SU-DHL-6 (cell line): ENCODE results near the gene SDC3.

Experiments used
- H2AFZ ChIP-seq: fragments of 200-600 bp; sonication (generic); 2 replicates; pipeline ENCODE4 v1.6.1; 2014; ENCODE audit warnings: low read depth, mild to moderate bottlenecking, moderate library complexity, mixed read lengths, antibody characterized with exemption, low read length; ENCODE audit not compliant: severe bottlenecking
- H3F3A ChIP-seq: fragments of 200-600 bp; shearing (Covaris generic); 2 replicates; pipeline ENCODE4 v1.6.0; 2016; ENCODE audit warnings: antibody characterized with exemption, mild to moderate bottlenecking; ENCODE audit not compliant: insufficient read depth
- H3K27ac ChIP-seq: fragments of 200-600 bp; sonication (generic); 2 replicates; pipeline ENCODE4 v1.5.1; 2016; ENCODE audit warnings: low read depth, mild to moderate bottlenecking, low read length, moderate library complexity, mixed read lengths
- H3K27me3 ChIP-seq: fragments of 200-600 bp; sonication (generic), shearing (Covaris generic); 2 replicates; pipeline ENCODE4 v1.6.0; 2014; ENCODE audit warnings: mild to moderate bottlenecking, low read length
- H3K36me3 ChIP-seq: fragments of 200-600 bp; sonication (generic); 2 replicates; pipeline ENCODE4 v1.6.1; 2014; ENCODE audit warnings: mild to moderate bottlenecking, low read length, mixed read lengths
- H3K4me2 ChIP-seq: fragments of 300-600, 200-600 bp; shearing (Covaris generic), sonication (generic); 2 replicates; pipeline ENCODE4 v1.6.0; 2014; ENCODE audit warnings: low read length, low read depth, mild to moderate bottlenecking; ENCODE audit not compliant: poor library complexity, severe bottlenecking
- H3K4me3 ChIP-seq: fragments of 200-600 bp; sonication (generic); 2 replicates; pipeline ENCODE4 v1.5.1; 2014; ENCODE audit warnings: antibody characterized with exemption, low read length, mild to moderate bottlenecking, mixed read lengths; ENCODE audit not compliant: insufficient read depth, poor library complexity, severe bottlenecking
- H3K79me2 ChIP-seq: fragments of 200-600 bp; sonication (generic); 2 replicates; pipeline ENCODE4 v1.6.1; 2014; ENCODE audit warnings: mild to moderate bottlenecking, low read length, moderate library complexity; ENCODE audit not compliant: insufficient read depth
- H3K9ac ChIP-seq: fragments of 200-600 bp; sonication (generic); 2 replicates; pipeline ENCODE4 v1.7.0; 2014; ENCODE audit warnings: mild to moderate bottlenecking, low read length
- H3K9me2 ChIP-seq: fragments of 200-600 bp; sonication (generic); replicated peaks from 2 replicates; pipeline ENCODE4 v1.6.1; 2014; ENCODE audit warnings: low read length; ENCODE audit not compliant: insufficient read depth
- H3K9me3 ChIP-seq: fragments of 200-600 bp; sonication (generic); 2 replicates; pipeline ENCODE4 v1.6.1; 2014; ENCODE audit warnings: low read length, mixed read lengths; ENCODE audit not compliant: insufficient read depth
- H4K20me1 ChIP-seq: fragments of 200-600 bp; sonication (generic); 2 replicates; pipeline ENCODE4 v1.6.1; 2014; ENCODE audit warnings: low read depth, mild to moderate bottlenecking, antibody characterized with exemption, low read length, moderate library complexity, mixed read lengths
- CTCF ChIP-seq: fragments of 200-600 bp; sonication (generic); IDR thresholded peaks from one replicate; pipeline ENCODE4 v1.5.1; 2017; ENCODE audit warnings: antibody characterized with exemption, mild to moderate bottlenecking, low read length, moderate library complexity; ENCODE audit not compliant: insufficient read depth, poor library complexity, severe bottlenecking
- EZH2phosphoT487 ChIP-seq: fragments of 200-600 bp; sonication (generic), shearing (Covaris generic); conservative IDR thresholded peaks from 2 replicates; pipeline ENCODE4 v1.6.1; 2018; ENCODE audit warnings: mild to moderate bottlenecking, antibody characterized with exemption, low read length, moderate library complexity, mixed read lengths

The SDC3 gene

GRCh38 chr1:30840904-30841598 lies 67.5 kb downstream of the SDC3 start:
- Histone ChIP-seq H3K9me3 (no peaks in the 10 kb centered on the region), H3K9ac (no peak overlapping the region), H3K36me3 (no peaks in the 10 kb centered on the region), H4K20me1 (no peaks in the 10 kb centered on the region), H3F3A (no peaks in the 10 kb centered on the region), H3K9me2 (no peaks in the 10 kb centered on the region), H3K4me3 (no peak overlapping the region), H3K27ac (no peak overlapping the region), H3K27me3 (no peaks in the 10 kb centered on the region), H2AFZ (no peak overlapping the region), H3K4me2 (no peak overlapping the region), H3K79me2 (no peaks in the 10 kb centered on the region)
- TF ChIP-seq CTCF: no peak
- TF ChIP-seq EZH2phosphoT487: no peak

- no peaks in the 10 kb centered on the region for H3K9me2 ChIP-seq
- no peak overlapping the region for H3K9ac ChIP-seq
- H3K9me3 ChIP-seq: no peaks in the 10 kb centered on the region
- no peak overlapping the region for H3K27ac ChIP-seq
- H4K20me1 ChIP-seq: no peaks in the 10 kb centered on the region
- no peak for TF ChIP-seq EZH2phosphoT487
- no peak for TF ChIP-seq CTCF
- no peak overlapping the region for H3K4me3 ChIP-seq
- no peak overlapping the region for H2AFZ ChIP-seq
- no peaks in the 10 kb centered on the region for H3K27me3 ChIP-seq
- no peak overlapping the region for H3K4me2 ChIP-seq
- H3K36me3 ChIP-seq: no peaks in the 10 kb centered on the region
- no peaks in the 10 kb centered on the region for H3K79me2 ChIP-seq
- H3F3A ChIP-seq: no peaks in the 10 kb centered on the region
Observed at GRCh38 chr1:30839827-30840359, 68.7 kb downstream of the SDC3 start.

GRCh38 chr1:30838996-30839395 lies 69.6 kb downstream of the SDC3 start:
- Histone ChIP-seq H3K79me2 (no peaks in the 10 kb centered on the region), H3K9me3 (no peaks in the 10 kb centered on the region), H3F3A (no peaks in the 10 kb centered on the region), H2AFZ (no peak overlapping the region), H3K4me3 (no peak overlapping the region), H3K9me2 (no peaks in the 10 kb centered on the region), H3K4me2 (no peak overlapping the region), H3K27ac (no peak overlapping the region), H3K9ac (no peak overlapping the region), H3K27me3 (no peaks in the 10 kb centered on the region), H4K20me1 (no peaks in the 10 kb centered on the region), H3K36me3 (no peaks in the 10 kb centered on the region)
- no peak for TF ChIP-seq EZH2phosphoT487
- no peak for TF ChIP-seq CTCF
